ENCODE results near the gene FER. TPM values are rescaled to one million over a fixed set of nuclear protein-coding genes. Genes with fewer than 3 reads are reported as not detected.

The FER gene
- total and polyA plus RNA-seq, 3 donors from 2014 or later, result 17.5 to 40.4 (median 39.8) TPM

DNA sequence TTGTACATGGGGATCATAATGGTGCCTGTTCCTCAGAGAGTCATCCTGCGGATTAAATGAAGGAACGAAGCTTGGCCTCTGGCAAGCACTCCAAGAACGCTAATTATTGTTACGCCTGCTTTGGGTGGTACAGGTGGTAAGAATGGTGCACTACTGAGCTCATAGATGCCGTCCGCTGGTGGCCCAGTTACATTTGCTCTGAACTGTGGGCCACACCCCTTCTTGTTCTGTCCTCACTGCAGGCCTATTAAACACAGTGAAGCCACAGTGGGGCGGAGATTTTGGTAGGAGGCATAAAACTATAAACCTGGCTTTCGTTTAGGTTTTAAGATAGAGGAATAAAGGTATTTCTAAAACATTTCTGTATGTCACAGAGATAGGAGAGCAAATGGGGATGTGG lies 40.6 kb upstream of the FER start:
- no peaks in the 10 kb centered on the region for H3K36me3 ChIP-seq (ENCODE audit: low read depth, missing control alignments)
- intact Hi-C loops (cut with DNase I; ENCODE audit: low total_unique reads), result no loop called here
- no peak overlapping the region for H3K4me3 ChIP-seq
- H3K27ac ChIP-seq, result no peak overlapping the region
- H3K4me1 ChIP-seq, result no peaks in the 10 kb centered on the region
- whole genome bisulfite sequencing, 2 donors, result 89 to 92% methylated on average over 8 of the region's 8 CpGs
- TF ChIP-seq, protein P1, sequence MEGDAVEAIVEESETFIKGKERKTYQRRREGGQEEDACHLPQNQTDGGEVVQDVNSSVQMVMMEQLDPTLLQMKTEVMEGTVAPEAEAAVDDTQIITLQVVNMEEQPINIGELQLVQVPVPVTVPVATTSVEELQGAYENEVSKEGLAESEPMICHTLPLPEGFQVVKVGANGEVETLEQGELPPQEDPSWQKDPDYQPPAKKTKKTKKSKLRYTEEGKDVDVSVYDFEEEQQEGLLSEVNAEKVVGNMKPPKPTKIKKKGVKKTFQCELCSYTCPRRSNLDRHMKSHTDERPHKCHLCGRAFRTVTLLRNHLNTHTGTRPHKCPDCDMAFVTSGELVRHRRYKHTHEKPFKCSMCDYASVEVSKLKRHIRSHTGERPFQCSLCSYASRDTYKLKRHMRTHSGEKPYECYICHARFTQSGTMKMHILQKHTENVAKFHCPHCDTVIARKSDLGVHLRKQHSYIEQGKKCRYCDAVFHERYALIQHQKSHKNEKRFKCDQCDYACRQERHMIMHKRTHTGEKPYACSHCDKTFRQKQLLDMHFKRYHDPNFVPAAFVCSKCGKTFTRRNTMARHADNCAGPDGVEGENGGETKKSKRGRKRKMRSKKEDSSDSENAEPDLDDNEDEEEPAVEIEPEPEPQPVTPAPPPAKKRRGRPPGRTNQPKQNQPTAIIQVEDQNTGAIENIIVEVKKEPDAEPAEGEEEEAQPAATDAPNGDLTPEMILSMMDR (IDR thresholded peaks at IDR 0.05), result no peak
- TF ChIP-seq POLR2A (IDR thresholded peaks at IDR 0.05), result no peak
- DNase-seq, result no peak
- no peaks in the 10 kb centered on the region for H3K27me3 ChIP-seq
- H3K9me3 ChIP-seq, result no peaks in the 10 kb centered on the region

DNA sequence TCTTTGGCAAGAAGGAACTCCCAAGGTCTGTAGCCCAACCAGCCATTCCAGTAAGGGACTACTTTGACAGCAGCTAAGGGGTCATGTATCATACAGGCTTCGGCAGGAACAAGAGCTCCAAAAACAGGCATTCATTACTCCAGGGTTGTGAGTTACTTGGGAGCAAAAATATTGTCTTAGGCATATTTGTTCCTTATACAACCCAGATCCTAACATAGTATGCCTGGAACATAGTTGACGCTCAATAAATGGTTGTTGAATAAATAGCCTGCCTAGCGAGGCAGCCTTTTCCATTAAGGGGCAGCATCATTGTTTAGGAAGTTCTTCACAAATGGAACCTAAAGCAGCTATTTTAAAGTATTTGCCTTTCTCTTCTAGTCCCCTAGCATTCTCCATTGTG lies 35.8 kb upstream of the FER start:
- intact Hi-C loops (cut with DNase I; ENCODE audit: low total_unique reads), result no loop called here
- no peak for TF ChIP-seq POLR2A (IDR thresholded peaks at IDR 0.05)
- TF ChIP-seq, protein P1 (IDR thresholded peaks at IDR 0.05), result no peak
- Histone ChIP-seq H3K9me3 (no peaks in the 10 kb centered on the region), H3K4me3 (no peak overlapping the region), H3K27me3 (no peaks in the 10 kb centered on the region), H3K4me1 (no peaks in the 10 kb centered on the region), H3K36me3 (ENCODE audit: low read depth, missing control alignments) (no peaks in the 10 kb centered on the region), H3K27ac (no peak overlapping the region)
- 80 to 81% methylated on average over 3 of the region's 3 CpGs for WGBS, 2 donors
- no peak for DNase-seq

DNA sequence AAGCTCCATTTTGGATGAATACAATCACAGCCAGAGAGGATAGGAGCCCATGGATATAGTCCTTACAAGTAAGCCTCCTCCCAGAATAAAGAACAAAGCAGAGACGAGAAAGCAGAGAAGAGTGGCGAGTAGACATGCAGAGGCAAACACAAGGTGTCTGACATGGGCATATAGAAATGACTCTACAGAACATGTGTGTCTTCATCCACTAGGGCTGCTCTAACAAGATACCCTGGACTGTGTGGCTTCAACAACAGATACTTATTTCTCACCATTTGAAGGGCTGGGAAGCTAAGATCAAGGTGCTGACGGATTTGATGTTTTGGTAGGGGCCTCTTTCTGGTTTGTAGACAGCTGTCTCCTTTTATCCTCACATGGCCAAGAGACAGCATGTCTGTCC lies 32.3 kb upstream of the FER start:
- intact Hi-C loops (cut with DNase I; ENCODE audit: low total_unique reads), result no loop called here
- WGBS, 2 donors, result 74 to 94% methylated on average over 3 of the region's 3 CpGs
- no peak for DNase-seq
- no peak overlapping the region for H3K27ac ChIP-seq
- no peaks in the 10 kb centered on the region for H3K4me1 ChIP-seq
- no peaks in the 10 kb centered on the region for H3K9me3 ChIP-seq
- no peak overlapping the region for H3K4me3 ChIP-seq
- TF ChIP-seq, protein P1 (IDR thresholded peaks at IDR 0.05), result no peak
- no peak for TF ChIP-seq POLR2A (IDR thresholded peaks at IDR 0.05)
- no peaks in the 10 kb centered on the region for H3K36me3 ChIP-seq (ENCODE audit: low read depth, missing control alignments)
- no peaks in the 10 kb centered on the region for H3K27me3 ChIP-seq

DNA sequence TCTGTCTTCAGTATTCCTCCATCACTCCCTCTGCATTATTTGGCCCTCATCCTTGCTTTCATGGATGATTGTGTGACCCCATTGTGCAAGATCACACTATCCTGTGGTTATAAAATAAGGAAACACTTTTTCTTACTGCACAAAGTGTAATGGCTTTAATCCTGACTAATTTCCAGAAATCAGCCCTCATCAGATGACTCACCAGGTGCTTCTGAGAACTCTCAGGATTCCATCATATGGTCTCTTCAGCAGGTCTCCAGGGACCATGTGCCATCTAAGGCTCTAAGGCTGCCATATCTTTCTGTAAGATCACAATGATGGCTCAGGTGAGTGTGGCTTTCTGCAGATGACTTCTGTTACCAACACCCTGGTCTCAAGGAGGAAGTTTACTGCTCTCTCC lies 27.3 kb upstream of the FER start:
- Histone ChIP-seq H3K27ac (no peak overlapping the region), H3K4me1 (no peaks in the 10 kb centered on the region), H3K9me3 (no peaks in the 10 kb centered on the region), H3K27me3 (no peaks in the 10 kb centered on the region), H3K36me3 (ENCODE audit: low read depth, missing control alignments) (no peaks in the 10 kb centered on the region), H3K4me3 (no peak overlapping the region)
- intact Hi-C loops (cut with DNase I; ENCODE audit: low total_unique reads), result no loop called here
- TF ChIP-seq, protein P1 (IDR thresholded peaks at IDR 0.05), result no peak
- TF ChIP-seq POLR2A (IDR thresholded peaks at IDR 0.05), result no peak
- DNase-seq, result no peak

DNA sequence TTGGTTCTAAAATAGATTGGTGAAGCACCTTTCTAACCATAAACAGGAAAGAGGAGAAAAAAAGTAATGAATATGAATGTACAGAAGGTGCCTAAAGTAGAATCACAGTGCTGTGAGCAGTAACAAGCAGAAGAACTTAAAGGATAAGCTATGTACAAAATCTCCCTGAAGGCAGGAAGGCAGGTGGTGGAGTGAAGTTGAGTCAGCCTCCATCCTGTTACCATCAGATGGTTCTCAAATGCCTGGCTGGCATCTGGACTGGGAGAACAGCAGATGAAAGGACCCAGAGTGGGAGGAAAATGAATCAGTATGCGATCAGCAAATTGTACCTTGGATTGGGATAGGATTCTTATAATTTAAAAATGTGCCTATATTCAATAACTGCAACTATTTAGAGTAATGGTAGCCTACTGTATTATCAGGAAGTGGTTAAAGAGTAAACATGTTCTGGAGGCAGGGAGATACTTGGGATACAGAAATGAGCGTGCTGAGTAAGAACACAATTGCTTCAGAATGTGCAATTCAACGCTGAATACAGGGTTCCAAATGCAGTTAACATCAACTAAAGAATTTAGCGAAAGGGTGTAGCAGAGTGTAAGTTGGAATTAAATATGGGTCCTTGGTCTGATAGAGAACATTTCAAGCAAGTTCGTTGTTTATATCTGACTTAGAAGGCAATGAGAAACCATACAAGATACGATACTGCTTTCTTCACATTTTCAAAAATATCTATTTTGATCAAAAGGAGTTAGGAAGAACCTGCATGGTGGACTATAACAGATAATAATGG lies 21.1 kb upstream of the FER start:
- no peaks in the 10 kb centered on the region for H3K9me3 ChIP-seq
- no peak for DNase-seq
- no peaks in the 10 kb centered on the region for H3K36me3 ChIP-seq (ENCODE audit: low read depth, missing control alignments)
- peak overlapping the region; percentile 86 to 92 for H3K4me3 ChIP-seq
- TF ChIP-seq POLR2A (IDR thresholded peaks at IDR 0.05), result no peak
- TF ChIP-seq, protein P1 (IDR thresholded peaks at IDR 0.05), result no peak
- 68 to 72% methylated on average over 6 of the region's 6 CpGs for WGBS, 2 donors
- peak overlapping the region in 1 of 2 donors; percentile 95 for H3K27ac ChIP-seq
- intact Hi-C loops (cut with DNase I; ENCODE audit: low total_unique reads), result no loop called here
- H3K27me3 ChIP-seq, result no peaks in the 10 kb centered on the region
- H3K4me1 ChIP-seq, result peaks cover 3% of the 10 kb centered on the region
